NCI-H524 treated with DMSO at 0.1 percent for 48 hours (cell line): ENCODE data around the gene MBP.
"Not testable (repeated sequence)": the region's sequence is repeated elsewhere in the genome, so short reads cannot be mapped to it uniquely, and the experiment has no call there.

Source experiments
- DNase-seq: peaks from one replicate; lab custom pipeline; 2025; lab: John Stamatoyannopoulos, UW

MBP gene

GRCh38 chr18:77004555-77005380 lies 127.8 kb downstream of the MBP start:
- no peak for DNase-seq

GRCh38 chr18:77003316-77003715 lies 129.3 kb downstream of the MBP start:
- DNase-seq: no peak

- no peak for DNase-seq
Observed at GRCh38 chr18:77002496-77002895, 130.1 kb downstream of the MBP start.

DNA sequence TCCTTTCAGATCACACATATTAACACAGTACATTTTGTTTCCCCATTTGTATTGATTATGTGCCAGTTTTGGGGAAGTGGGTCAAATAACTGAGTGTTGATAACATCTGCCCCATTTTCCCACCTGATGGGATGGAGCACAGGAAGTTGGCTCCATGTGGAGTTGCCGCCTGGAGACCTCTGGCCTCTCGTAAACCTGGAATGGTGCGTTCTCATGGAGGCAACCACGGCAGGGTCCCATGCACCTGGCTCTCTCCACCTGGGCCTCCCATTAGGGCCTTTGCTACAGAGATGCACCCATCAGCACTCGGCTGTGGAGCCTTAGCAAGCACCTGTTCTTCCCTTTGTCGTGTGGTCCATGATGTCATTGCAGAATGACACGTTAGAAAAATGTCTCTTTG lies 130.6 kb downstream of the MBP start:
- DNase-seq: no peak

GRCh38 chr18:77001041-77001440 lies 131.5 kb downstream of the MBP start:
- DNase-seq: no peak

- no peak for DNase-seq
Observed at GRCh38 chr18:77000527-77000926, 132.1 kb downstream of the MBP start.

GRCh38 chr18:76999077-76999476 lies 133.5 kb downstream of the MBP start:
- no peak for DNase-seq

DNA sequence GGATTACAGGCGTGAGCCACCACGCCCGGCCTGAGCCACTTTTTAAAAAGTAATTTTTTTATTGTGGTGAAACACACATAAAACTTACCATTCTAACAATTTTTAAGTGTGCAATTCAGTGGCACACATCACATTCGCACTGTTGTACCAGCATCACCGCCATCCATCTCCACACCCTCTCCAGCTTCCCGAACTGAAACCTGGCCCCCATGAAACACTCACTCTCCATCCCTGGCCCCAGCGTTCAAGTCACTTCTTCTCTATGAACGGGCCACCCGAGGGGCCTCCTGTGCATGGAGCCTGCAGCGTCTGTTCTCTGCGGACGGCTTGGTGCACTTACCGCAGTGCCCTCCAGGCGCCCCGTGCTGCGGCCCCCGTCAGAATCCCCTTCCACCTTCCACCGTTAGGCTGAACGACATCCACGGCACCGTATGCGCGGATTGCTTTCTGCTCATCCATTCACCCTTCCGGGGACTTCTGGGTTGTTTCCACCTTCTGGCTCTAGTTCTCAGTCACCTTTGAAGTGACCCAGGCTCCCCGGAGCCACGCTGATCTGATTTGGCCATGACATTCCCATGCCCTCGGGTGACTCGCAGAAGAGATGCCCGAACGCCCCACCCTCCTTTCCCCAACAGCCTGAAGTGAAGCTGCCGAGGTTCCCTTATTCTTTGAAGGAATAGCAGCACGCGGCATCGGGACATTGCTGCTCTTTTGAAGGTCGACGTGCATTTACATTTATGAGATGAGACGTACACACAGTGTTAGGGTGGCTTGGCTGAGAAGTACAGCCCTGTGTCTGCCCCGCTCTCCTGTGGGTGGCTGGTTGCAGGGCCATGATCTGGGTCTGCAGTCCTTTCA lies 134.4 kb downstream of the MBP start:
- no peak for DNase-seq

GRCh38 chr18:76996429-76996828 lies 136.2 kb downstream of the MBP start:
- DNase-seq: no peak

GRCh38 chr18:76995896-76996295 lies 136.7 kb downstream of the MBP start:
- DNase-seq: no peak

GRCh38 chr18:76994086-76994654 lies 138.4 kb downstream of the MBP start:
- DNase-seq: no peak

DNA sequence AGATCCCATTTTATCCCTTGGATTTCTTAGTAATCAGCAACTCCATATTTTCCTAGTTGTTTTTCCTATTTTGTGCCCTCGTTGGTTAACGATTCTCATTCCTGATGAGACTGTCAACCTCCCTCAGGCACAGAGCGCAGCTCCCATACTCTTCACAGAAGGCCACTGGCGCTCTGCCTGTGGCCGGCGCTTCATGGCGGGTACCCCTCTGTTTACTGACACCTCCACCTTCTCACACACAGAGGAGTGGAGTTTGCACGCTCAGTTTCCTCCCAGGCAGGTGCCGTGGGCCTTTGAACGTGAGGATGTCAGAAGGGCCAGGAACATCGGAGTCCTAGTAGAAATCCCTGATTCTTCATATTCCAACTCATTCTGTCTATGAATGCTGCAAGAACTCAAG lies 139.0 kb downstream of the MBP start:
- DNase-seq: no peak

DNA sequence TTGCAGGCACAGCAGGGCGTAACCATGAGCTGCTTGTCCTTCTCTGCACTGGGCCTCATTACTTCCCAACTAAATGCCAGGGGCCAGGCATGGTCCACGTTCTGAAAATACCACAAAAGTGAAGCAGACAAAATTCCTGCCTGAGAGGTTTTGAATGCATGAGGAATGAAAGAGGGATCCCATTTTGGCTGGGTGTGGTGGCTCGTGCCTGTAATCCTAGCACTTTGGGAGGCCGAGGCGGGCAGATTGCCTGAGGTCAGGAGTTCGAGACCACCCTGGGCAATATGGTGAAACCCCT lies 139.5 kb downstream of the MBP start:
- DNase-seq: no peak

DNA sequence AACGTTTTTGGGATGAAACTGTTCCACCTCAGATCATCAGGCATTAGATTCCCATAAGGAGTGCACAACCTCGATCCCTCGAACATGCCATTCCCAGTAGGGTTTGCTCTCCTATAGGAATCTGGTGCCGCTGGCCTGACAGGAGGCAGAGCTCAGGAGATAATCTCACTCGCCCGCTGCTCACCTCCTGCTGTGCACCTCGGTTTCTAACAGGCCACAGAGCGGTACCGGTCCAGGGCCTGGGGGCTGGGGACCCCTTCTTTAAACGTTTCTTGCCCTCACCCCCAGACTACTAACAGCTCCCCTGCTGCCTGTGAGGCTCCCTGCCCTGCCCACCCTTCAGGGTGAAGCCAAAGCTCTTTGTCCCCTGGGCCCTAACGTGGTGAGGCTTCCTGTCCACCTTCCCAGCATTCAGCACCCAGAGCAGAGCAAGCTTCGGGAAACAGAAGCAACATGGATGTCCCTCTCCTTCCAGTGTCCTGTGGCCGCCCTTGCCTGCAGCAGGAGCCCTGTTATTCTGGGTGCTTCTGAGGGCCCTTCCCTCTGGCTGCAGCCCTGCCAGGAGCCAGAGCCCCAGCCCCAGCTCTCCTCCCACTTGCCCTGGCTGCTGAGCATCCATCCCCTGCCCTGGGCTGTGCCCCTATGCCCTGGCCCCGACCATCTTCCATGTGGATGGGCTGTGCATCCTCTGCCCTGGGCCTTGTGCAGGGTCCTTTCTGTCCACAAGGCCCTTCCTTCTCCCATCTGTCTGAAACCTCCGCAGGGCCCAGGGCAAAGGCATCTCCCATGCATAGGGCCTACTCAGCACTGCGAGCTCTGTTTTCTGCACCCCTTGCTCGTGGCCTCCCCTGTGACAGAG lies 140.1 kb downstream of the MBP start:
- DNase-seq: no peak

DNA sequence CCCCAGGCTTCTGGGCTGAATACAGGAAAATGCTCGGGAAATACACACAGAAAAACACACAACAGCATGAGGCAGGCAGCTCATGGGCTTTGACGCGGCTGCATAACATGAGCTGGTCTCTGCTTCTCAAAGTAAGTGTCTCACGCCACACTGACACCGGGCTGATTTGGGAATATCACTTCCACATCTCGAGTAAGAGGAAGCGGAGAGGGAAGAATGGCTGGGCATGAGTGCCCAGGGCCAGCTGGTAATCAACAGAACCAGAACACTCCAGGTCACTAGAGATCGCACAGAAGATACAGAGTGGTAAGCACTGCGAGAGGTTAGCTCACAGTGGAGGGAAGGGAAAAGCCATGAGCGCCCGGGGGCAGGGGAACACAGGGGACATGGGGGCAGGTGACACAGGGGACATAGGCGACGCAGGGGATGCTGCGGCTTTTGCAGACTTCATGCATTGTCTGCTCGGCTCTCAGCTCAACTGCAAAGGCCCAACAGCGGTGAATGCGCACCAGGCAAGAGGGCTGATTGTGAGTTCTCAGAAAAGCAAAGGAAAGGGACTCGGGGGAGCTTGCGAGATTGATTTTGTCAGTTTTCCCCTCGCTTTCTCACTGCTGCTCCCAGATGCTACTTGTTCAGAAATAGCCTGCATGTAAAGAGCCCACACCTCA lies 141.4 kb downstream of the MBP start:
- DNase-seq: no peak

DNA sequence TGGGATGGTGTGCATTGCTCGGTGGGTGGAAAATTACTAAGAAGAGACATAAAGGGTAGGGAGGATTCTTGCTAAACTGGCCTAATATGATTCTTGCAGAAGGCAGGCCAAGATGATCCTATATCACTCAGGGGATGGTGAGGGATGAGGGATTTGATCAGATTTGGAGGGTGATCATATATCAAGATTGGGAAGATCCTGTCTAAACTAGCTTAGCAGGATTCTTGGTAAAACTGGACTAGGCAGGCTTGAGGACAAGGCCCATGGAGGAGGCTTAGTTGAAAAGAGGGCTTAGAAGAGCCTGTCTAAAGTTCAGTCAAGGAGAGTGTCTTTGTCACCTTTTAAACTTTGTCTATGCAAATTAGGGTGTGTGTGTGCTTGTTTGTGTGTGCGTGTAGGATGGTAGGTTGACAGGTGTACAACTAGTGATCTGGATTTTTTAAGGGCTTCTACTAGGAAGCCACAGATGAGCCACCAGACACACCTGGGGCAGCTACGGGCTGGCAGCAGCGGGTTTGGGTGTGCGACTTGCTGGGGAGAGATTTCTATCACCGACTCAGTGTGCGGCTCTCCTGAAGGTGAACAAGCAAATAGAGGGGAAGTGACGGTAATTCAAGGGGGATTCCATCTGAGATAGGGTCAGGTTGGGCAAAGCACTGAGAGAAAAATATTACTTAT lies 142.1 kb downstream of the MBP start:
- not testable (repeated sequence) for DNase-seq

- no peak for DNase-seq
Observed at GRCh38 chr18:76989647-76990190, 142.9 kb downstream of the MBP start.

GRCh38 chr18:76988827-76989646 lies 143.5 kb downstream of the MBP start:
- DNase-seq: no peak

DNA sequence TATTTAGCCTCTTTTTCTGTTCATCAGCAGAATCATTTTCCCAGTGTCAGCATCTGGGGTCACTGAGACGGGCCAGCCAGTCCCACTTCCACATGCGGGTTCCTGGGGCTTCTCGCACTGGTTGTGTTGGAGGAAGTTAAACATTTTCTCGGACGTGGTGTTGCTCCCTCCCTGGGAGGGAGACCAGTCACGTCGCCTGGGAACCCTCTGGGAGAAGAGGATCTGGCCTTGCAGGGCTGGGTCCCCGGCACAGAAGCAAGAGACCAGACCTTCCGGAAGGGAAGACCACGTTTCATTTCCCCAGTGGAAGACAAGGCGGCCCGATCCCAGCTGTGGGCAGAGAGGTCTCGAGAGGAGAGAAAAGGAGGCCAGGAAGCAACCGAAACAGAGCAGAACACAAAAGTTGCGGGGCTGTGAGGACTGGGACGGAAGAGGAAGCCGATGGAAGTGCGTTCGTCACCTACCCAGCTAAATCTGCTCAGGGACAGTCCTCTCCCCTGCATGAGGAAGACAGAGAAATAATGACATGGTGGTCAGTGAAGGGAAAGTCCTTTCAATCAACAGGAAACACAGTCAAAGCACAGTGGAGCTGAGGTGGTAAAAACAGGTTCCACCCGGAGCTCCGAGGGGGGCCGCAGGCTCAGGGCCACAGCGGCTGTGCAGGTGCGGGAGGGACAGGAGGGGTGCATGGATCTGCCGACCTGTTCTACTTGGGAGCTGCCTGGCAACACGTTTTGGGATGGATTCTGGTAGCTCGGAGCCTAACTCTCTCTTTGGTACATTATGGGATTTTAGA lies 144.4 kb downstream of the MBP start:
- DNase-seq: no peak
